Prostate gland (tissue), 2 donors: ENCODE results near the gene SLC12A3.
"Not testable (repeated sequence)": the region's sequence is repeated elsewhere in the genome, so short reads cannot be mapped to it uniquely, and the experiment has no call there.

Source experiments
- POLR2A ChIP-seq: fragments of 450-650 bp; IDR thresholded peaks from one replicate; pipeline ENCODE4 v1.6.1; 2016; ENCODE audit warnings: antibody characterized with exemption, mild to moderate bottlenecking
- POLR2AphosphoS5 ChIP-seq: sonication (generic); formaldehyde crosslinking; IDR thresholded peaks from one replicate; pipeline ENCODE4 v1.6.1; 2017; ENCODE audit warnings: antibody characterized with exemption
- TF ChIP-seq, protein P1 (sequence below), 4 experiments: fragments of 200-600 bp in 2 of 4; fragments of 450-650 bp in 2 of 4; sonication (generic) in 2 of 4; IDR thresholded peaks; 1 replicate in 3 of 4; 2 replicates in 1 of 4; pipeline ENCODE4 v1.5.1; 2016 to 2019; ENCODE audit warnings: antibody characterized with exemption in 4 of 4, mild to moderate bottlenecking in 2 of 4, moderate library complexity in 2 of 4

GRCh38 chr16:56934599-56935145 is 69.7 kb downstream of the SLC12A3 start:
- TF ChIP-seq, protein P1, sequence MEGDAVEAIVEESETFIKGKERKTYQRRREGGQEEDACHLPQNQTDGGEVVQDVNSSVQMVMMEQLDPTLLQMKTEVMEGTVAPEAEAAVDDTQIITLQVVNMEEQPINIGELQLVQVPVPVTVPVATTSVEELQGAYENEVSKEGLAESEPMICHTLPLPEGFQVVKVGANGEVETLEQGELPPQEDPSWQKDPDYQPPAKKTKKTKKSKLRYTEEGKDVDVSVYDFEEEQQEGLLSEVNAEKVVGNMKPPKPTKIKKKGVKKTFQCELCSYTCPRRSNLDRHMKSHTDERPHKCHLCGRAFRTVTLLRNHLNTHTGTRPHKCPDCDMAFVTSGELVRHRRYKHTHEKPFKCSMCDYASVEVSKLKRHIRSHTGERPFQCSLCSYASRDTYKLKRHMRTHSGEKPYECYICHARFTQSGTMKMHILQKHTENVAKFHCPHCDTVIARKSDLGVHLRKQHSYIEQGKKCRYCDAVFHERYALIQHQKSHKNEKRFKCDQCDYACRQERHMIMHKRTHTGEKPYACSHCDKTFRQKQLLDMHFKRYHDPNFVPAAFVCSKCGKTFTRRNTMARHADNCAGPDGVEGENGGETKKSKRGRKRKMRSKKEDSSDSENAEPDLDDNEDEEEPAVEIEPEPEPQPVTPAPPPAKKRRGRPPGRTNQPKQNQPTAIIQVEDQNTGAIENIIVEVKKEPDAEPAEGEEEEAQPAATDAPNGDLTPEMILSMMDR (IDR thresholded peaks at IDR 0.05), result not testable (repeated sequence)
- TF ChIP-seq POLR2A, POLR2AphosphoS5: not testable (repeated sequence)
